Erythroblast (primary cell): ENCODE measurements around the gene CFAP410.
"Not testable (repeated sequence)": the region's sequence is repeated elsewhere in the genome, so short reads cannot be mapped to it uniquely, and the experiment has no call there.

Experiments used
- GATA1 ChIP-seq: IDR thresholded peaks from 2 replicates; pipeline ENCODE4 v1.6.1; 2011; ENCODE audit warnings: low read depth, mild to moderate bottlenecking, control low read depth, low read length, moderate library complexity
- POLR2A ChIP-seq: IDR thresholded peaks from 2 replicates; pipeline ENCODE4 v1.6.1; 2011; ENCODE audit warnings: mild to moderate bottlenecking, low read length

- not testable (repeated sequence) for TF ChIP-seq POLR2A, GATA1
Measured at GRCh38 chr21:44302573-44303401, 36.4 kb downstream of the CFAP410 start.
